ENCODE results near the gene TPRX1.
"Not testable (repeated sequence)": the region's sequence is repeated elsewhere in the genome, so short reads cannot be mapped to it uniquely, and the experiment has no call there.

TPRX1 gene

DNA sequence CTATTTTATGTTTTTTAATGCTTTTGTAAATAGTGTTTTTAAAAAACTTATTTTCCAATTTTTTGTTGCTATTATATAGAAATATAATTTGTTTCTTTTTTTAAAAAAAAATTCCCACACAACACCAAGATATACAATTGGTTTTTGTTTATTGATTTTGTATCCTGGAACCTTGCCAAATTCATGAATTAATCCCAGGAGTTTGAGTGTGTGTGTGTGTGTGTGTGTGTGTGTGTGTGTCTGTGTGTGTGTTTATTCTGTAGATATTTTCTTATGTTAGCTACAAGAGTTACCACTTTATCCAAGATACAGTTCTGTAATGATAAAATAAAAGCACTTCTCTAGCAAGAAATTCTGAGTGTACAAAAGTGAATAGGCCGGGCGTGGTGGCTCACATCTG is 7.6 kb downstream of the TPRX1 start:
- Histone ChIP-seq H3K9me3 (ENCODE audit: control insufficient read depth, low read length) (no peaks in the 10 kb centered on the region), H3K4me1 (no peaks in the 10 kb centered on the region), H3K4me2 (ENCODE audit: low read length) (no peak overlapping the region), H3K79me2 (no peaks in the 10 kb centered on the region), H2AFZ (no peak overlapping the region), H3K36me3 (ENCODE audit: control insufficient read depth, insufficient read depth, low read length) (no peaks in the 10 kb centered on the region), H3K9ac (no peak overlapping the region), H3K27ac (no peak overlapping the region), H3K4me3 (ENCODE audit: low read depth, low read length) (no peak overlapping the region), H3K27me3 (ENCODE audit: control insufficient read depth, insufficient read depth, low read length) (no peaks in the 10 kb centered on the region)
- TF ChIP-seq, protein P1, sequence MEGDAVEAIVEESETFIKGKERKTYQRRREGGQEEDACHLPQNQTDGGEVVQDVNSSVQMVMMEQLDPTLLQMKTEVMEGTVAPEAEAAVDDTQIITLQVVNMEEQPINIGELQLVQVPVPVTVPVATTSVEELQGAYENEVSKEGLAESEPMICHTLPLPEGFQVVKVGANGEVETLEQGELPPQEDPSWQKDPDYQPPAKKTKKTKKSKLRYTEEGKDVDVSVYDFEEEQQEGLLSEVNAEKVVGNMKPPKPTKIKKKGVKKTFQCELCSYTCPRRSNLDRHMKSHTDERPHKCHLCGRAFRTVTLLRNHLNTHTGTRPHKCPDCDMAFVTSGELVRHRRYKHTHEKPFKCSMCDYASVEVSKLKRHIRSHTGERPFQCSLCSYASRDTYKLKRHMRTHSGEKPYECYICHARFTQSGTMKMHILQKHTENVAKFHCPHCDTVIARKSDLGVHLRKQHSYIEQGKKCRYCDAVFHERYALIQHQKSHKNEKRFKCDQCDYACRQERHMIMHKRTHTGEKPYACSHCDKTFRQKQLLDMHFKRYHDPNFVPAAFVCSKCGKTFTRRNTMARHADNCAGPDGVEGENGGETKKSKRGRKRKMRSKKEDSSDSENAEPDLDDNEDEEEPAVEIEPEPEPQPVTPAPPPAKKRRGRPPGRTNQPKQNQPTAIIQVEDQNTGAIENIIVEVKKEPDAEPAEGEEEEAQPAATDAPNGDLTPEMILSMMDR (IDR thresholded peaks at IDR 0.05), result no peak

DNA sequence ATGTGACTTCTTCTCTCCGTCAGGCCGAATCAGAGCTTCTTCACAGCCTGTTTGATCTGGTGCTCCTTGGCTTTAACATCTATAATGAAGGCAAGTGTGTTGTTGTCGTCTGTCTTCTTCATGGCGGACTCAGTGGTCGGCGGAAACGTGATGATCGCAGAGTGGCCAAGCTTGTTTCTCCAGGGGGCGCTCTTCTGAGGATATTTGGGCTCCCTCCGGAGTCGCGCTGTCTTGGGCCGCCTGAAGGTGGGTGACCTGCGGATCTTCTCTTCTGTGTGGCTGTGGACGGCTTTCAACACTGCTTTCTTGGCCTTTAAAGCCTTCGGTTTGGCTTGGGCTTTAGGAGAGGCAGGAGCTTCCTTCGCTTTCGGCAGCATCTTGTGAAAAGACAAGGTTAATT is 9.8 kb downstream of the TPRX1 start:
- Histone ChIP-seq H3K4me3 (ENCODE audit: low read depth, low read length) (no peak overlapping the region), H3K9me3 (ENCODE audit: control insufficient read depth, low read length) (no peaks in the 10 kb centered on the region), H3K27me3 (ENCODE audit: control insufficient read depth, insufficient read depth, low read length) (no peaks in the 10 kb centered on the region), H2AFZ (no peak overlapping the region), H3K27ac (no peak overlapping the region), H3K4me2 (ENCODE audit: low read length) (no peak overlapping the region), H3K4me1 (no peaks in the 10 kb centered on the region), H3K36me3 (ENCODE audit: control insufficient read depth, insufficient read depth, low read length) (no peaks in the 10 kb centered on the region), H3K9ac (no peak overlapping the region), H3K79me2 (no peaks in the 10 kb centered on the region)
- TF ChIP-seq, protein P1 (IDR thresholded peaks at IDR 0.05), result no peak

DNA sequence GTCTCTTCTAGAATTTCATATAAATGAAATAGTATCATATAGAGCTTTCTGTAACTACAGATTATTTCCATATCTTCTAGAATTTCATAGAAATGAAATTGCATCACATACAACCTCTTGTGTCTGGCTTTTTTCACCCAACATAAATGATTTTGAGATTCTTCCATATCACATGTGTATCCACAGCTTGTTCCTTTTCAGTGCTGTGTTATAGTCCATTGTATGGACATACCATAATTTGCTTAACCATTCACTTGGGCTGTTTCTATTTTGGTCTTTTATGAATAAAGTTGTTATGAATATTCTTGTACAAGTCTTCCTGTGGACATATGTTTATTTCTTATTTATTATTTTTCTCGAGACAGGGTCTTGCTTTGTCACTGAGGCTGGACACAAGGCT is 11.7 kb downstream of the TPRX1 start:
- Histone ChIP-seq H3K36me3 (ENCODE audit: control insufficient read depth, insufficient read depth, low read length) (no peaks in the 10 kb centered on the region), H3K4me2 (ENCODE audit: low read length) (no peak overlapping the region), H3K4me3 (ENCODE audit: low read depth, low read length) (no peak overlapping the region), H3K9ac (no peak overlapping the region), H2AFZ (no peak overlapping the region), H3K27me3 (ENCODE audit: control insufficient read depth, insufficient read depth, low read length) (no peaks in the 10 kb centered on the region), H3K4me1 (no peaks in the 10 kb centered on the region), H3K79me2 (no peaks in the 10 kb centered on the region), H3K27ac (no peak overlapping the region), H3K9me3 (ENCODE audit: control insufficient read depth, low read length) (no peaks in the 10 kb centered on the region)
- TF ChIP-seq, protein P1 (IDR thresholded peaks at IDR 0.05), result no peak

DNA sequence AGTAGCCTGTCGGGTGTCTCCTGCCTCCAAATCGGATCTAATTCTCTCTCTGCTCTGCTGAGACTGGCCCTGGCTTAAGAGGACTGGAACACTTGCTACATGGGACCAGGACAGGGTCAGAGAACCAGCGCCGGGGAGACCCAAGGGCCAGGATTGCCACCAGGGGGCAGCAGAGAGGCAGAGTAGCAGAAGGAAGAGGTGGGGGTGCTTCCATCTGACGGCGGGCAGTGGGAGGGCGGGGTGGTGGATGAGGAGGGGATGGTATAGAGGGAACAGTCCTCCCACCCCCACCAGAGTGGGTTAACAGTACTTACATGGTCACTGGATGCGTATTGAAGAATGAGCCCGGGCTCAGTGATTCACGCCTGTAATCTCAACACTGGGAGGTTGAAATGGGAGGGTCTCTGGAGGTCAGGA is 13.9 kb downstream of the TPRX1 start:
- Histone ChIP-seq H2AFZ (peak overlapping the region; percentile 16), H3K4me1 (no peaks in the 10 kb centered on the region), H3K9me3 (ENCODE audit: control insufficient read depth, low read length) (no peaks in the 10 kb centered on the region), H3K79me2 (no peaks in the 10 kb centered on the region), H3K9ac (no peak overlapping the region), H3K4me2 (ENCODE audit: low read length) (no peak overlapping the region), H3K27ac (no peak overlapping the region), H3K27me3 (ENCODE audit: control insufficient read depth, insufficient read depth, low read length) (no peaks in the 10 kb centered on the region), H3K36me3 (ENCODE audit: control insufficient read depth, insufficient read depth, low read length) (no peaks in the 10 kb centered on the region), H3K4me3 (ENCODE audit: low read depth, low read length) (no peak overlapping the region)
- TF ChIP-seq, protein P1 (IDR thresholded peaks at IDR 0.05), result peak; percentile 89

DNA sequence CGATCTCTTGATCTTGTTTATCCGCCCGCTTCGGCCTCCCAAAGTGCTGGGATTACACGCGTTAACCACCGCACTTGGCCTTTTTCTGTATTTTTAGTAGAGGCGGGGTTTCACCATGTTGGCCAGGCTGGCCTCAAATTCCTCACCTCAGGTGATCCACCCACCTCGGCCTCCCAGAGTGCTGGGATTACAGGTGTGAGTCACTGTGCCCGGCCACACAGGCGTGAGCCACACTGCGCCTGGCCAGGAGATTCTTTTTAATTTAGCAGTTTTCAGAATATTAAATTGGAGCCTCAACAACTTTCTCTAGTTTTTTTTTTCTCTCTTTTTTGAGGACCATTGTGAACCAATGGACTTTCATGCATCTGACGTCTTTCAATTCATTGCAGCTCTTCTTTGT is 14.5 kb downstream of the TPRX1 start:
- H3K4me2 ChIP-seq (ENCODE audit: low read length); H3K79me2 ChIP-seq; H3K27me3 ChIP-seq (ENCODE audit: control insufficient read depth, insufficient read depth, low read length); H3K27ac ChIP-seq; H2AFZ ChIP-seq; H3K9ac ChIP-seq; H3K36me3 ChIP-seq (ENCODE audit: control insufficient read depth, insufficient read depth, low read length); H3K4me3 ChIP-seq (ENCODE audit: low read depth, low read length); H3K9me3 ChIP-seq (ENCODE audit: control insufficient read depth, low read length); H3K4me1 ChIP-seq: not testable (repeated sequence)

DNA sequence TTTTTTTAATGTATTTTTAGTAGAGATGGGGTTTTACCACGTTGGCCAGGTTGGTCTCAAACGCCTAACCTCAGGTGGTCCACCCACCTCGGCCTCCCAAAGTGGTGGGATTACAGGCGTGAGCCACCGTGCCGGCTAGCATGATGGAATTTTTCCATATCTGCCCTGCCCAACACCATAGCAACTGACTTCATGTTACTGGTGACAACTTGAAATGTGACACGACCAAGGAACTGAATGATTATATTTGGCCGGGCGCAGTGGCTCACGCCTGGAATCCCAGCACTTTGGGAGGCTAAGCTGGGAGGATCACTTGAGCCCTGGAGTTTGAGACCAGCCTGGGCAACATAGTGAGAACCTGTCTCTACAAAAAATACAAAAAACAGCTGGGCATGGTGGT is 17.0 kb downstream of the TPRX1 start:
- H3K9ac ChIP-seq, result not testable (repeated sequence)

More for the DNA sequence above, 17.0 kb downstream of the TPRX1 start:
- not testable (repeated sequence) for H2AFZ ChIP-seq; H3K27me3 ChIP-seq (ENCODE audit: control insufficient read depth, insufficient read depth, low read length); H3K9me3 ChIP-seq (ENCODE audit: control insufficient read depth, low read length); H3K79me2 ChIP-seq; H3K4me2 ChIP-seq (ENCODE audit: low read length); H3K36me3 ChIP-seq (ENCODE audit: control insufficient read depth, insufficient read depth, low read length); H3K27ac ChIP-seq; H3K4me1 ChIP-seq; H3K4me3 ChIP-seq (ENCODE audit: low read depth, low read length)

All from parathyroid adenoma (tissue), 2 donors.